ENCODE data around the gene RPS19BP1. TPM values are rescaled to one million over a fixed set of nuclear protein-coding genes. Genes with fewer than 3 reads are reported as not detected.

The RPS19BP1 gene
- total and polyA plus RNA-seq, 2 of the 8 experiments (the other 6 are each of a cell fraction or from before 2014, with no cell fraction given), result 77.9 to 97.9 TPM

DNA sequence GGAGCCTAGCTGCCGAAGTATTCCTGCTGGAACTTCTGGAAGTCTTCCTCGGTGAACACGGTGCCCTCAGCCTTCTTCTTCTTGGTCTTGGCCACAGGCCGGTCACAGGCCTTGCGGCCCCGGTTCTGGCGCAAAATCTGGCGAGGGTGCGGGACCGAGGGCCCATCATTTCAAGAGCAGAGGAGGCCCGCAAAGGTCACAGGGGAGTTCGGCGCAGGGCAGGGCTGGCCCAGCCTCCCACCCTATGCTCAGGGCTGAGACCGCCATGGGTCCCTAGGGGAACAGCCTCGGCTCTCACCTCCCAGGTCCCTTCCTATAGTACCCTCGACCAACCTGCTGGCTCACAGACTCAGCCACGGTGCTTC is 3.1 kb downstream of the RPS19BP1 start:
- Histone ChIP-seq H3K27me3 (replicated peaks in 1 of 4; ENCODE audit: control insufficient read depth in 3 of 4, extremely low read depth in 1 of 4, insufficient read depth in 3 of 4, low read length in 3 of 4) (no peaks in the 10 kb centered on the region), H2BK12ac (ENCODE audit: low read depth, low read length) (no peak overlapping the region), H4K20me1 (replicated peaks in 1 of 2; ENCODE audit: control insufficient read depth in 1 of 2, insufficient read depth in 2 of 2, low read length in 2 of 2) (peaks cover 16 to 42% of the 10 kb centered on the region in 2 experiments), H3K9ac (replicated peaks in 1 of 4; ENCODE audit: extremely low read depth in 1 of 4, low read depth in 3 of 4, low read length in 3 of 4) (no peak overlapping the region), H3K56ac (replicated peaks; ENCODE audit: insufficient read length, low read depth, low read length) (no peak overlapping the region), H3K9me3 (ENCODE audit: insufficient read depth in 2 of 2, low read depth in 1 of 2, low read length in 1 of 2) (no peaks in the 10 kb centered on the region), H3K27ac (ENCODE audit: low read depth, low read length) (no peak overlapping the region), H3K4ac (replicated peaks; ENCODE audit: insufficient read length, low read depth, low read length) (no peak overlapping the region), H3K18ac (ENCODE audit: extremely low read depth, low read length) (no peak overlapping the region), H4K91ac (replicated peaks; ENCODE audit: insufficient read length, low read length) (no peak overlapping the region), H4K8ac (ENCODE audit: extremely low read depth, insufficient read depth, low read length) (no peak overlapping the region), H4K5ac (ENCODE audit: insufficient read length, low read depth, low read length) (no peak overlapping the region), H3K79me2 (ENCODE audit: control insufficient read depth in 1 of 2, insufficient read depth in 2 of 2, low read length in 2 of 2) (peaks cover 0 to 14% of the 10 kb centered on the region in 2 experiments; a peak in 2 of 4 replicates), H2BK20ac (ENCODE audit: low read length) (no peak overlapping the region), H3K36me3 (ENCODE audit: control insufficient read depth in 2 of 4, insufficient read depth in 4 of 4, low read length in 3 of 4) (peaks cover 1 to 11% (median 5%) of the 10 kb centered on the region in 4 experiments), H2AFZ (ENCODE audit: low read length) (no peak overlapping the region), H3K4me3 (ENCODE audit: extremely low read depth in 1 of 4, insufficient read depth in 2 of 4, low read depth in 3 of 4, low read length in 4 of 4) (no peak overlapping the region), H3K14ac (ENCODE audit: insufficient read length) (no peak overlapping the region), H3K23ac (ENCODE audit: insufficient read length) (no peak overlapping the region), H3K4me2 (ENCODE audit: insufficient read depth in 1 of 2, low read depth in 2 of 2, low read length in 2 of 2) (no peak overlapping the region; a peak in 1 of 4 replicates), H2BK5ac (ENCODE audit: low read depth, low read length) (no peak overlapping the region), H3K79me1 (ENCODE audit: low read depth, low read length) (peaks cover 3% of the 10 kb centered on the region; the same call in 1 of the 2 replicates), H2AK5ac (ENCODE audit: low read depth, low read length) (no peak overlapping the region), H3K4me1 (replicated peaks in 1 of 4; ENCODE audit: control insufficient read depth in 3 of 4, insufficient read depth in 4 of 4, low read length in 3 of 4) (peaks cover 8 to 30% (median 13%) of the 10 kb centered on the region in 4 experiments), H2BK15ac (ENCODE audit: low read length) (no peak overlapping the region), H3K23me2 (ENCODE audit: low read depth, low read length) (peaks cover 6% of the 10 kb centered on the region), H2BK120ac (replicated peaks; ENCODE audit: low read depth, low read length) (no peak overlapping the region)
- CTCF ChIA-PET (ENCODE audit: partially characterized antibody), result interaction anchor here (0.7 to 21.9 kb wide), 43 partner anchors 7 to 515 kb away, joined by 3 to 361 read pairs (median 4); partner anchors contain the start of genes ATF4 and MIEF1
- POLR2A ChIA-PET (ENCODE audit: partially characterized antibody), result interaction anchor here (1.2 to 8.9 kb wide), 9 partner anchors 9 to 507 kb away, joined by 3 to 72 read pairs (median 7); partner anchors contain the start of genes ATF4, MIEF1 and RPL3
- WGBS, 2 experiments (ENCODE audit: extremely low coverage in 1 of 2, insufficient coverage in 1 of 2, insufficient read length in 1 of 2, insufficient replicate concordance in 2 of 2, low coverage in 1 of 2, low lambda C conversion rate in 2 of 2, missing lambda C conversion rate in 1 of 2), result 78% methylated on average over 17 of the region's 17 CpGs; no CpG with 5 or more reads in 1 of the 2 experiments
- DNase-seq (ENCODE audit: low read depth in 1 of 2, low spot score in 2 of 2), result no peak
- no peak for FAIRE-seq
- TF ChIP-seq ZNF274 (IDR thresholded peaks at IDR 0.05; ENCODE audit: borderline replicate concordance, extremely low read depth, low read length), result no peak
